H1 (cell line): ENCODE data around the gene KCNMA1. TPM values are rescaled to one million over a fixed set of nuclear protein-coding genes. Genes with fewer than 3 reads are reported as not detected.

Experiments
- CTCF ChIA-PET: fragments of 300-600 bp; sonication (Branson Sonifier 250); formaldehyde crosslinking; loops from one replicate; lab custom pipeline; 2021; ENCODE audit not compliant: partially characterized antibody; lab: Charles Lee
- POLR2A ChIA-PET: fragments of 300-600 bp; sonication (Branson Sonifier 250); formaldehyde crosslinking; loops from one replicate; lab custom pipeline; 2021; ENCODE audit warnings: inconsistent platforms; ENCODE audit not compliant: partially characterized antibody; lab: Charles Lee
- DNase-seq, 2 experiments: peaks; one replicate each; pipeline versions ENCODE4 v3.0.0 to v3.0.0-alpha.2; 2010 to 2022; ENCODE audit warnings: low spot score in 2 of 2, low read depth in 1 of 2, mixed read lengths in 1 of 2
- FAIRE-seq: peaks from 2 replicates; lab custom pipeline; 2011; peaks lifted over from hg19 to GRCh38; lab: Jason Lieb, UNC
- H2AFZ ChIP-seq: 2 replicates; pipeline ENCODE4 v1.8.1; 2012; ENCODE audit warnings: low read length, inconsistent platforms
- H2AK5ac ChIP-seq: 2 replicates; pipeline ENCODE4 v1.6.1; 2013; ENCODE audit warnings: low read depth, low read length
- H2BK120ac ChIP-seq: replicated peaks from 2 replicates; pipeline ENCODE3; 2013; ENCODE audit warnings: low read depth, low read length, inconsistent platforms
- H2BK12ac ChIP-seq: 2 replicates; pipeline ENCODE4 v1.6.1; 2013; ENCODE audit warnings: low read depth, low read length
- H2BK15ac ChIP-seq: 2 replicates; pipeline ENCODE4 v1.6.1; 2013; ENCODE audit warnings: low read length
- H2BK20ac ChIP-seq: 2 replicates; pipeline ENCODE4 v1.6.1; 2013; ENCODE audit warnings: low read length
- H2BK5ac ChIP-seq: 2 replicates; pipeline ENCODE4 v1.6.1; 2013; ENCODE audit warnings: low read depth, low read length
- H3K14ac ChIP-seq: 2 replicates; pipeline ENCODE4 v1.6.1; 2013; ENCODE audit warnings: inconsistent platforms; ENCODE audit not compliant: insufficient read length
- H3K18ac ChIP-seq: 2 replicates; pipeline ENCODE4 v1.6.1; 2013; ENCODE audit warnings: low read length; ENCODE audit errors: extremely low read depth
- H3K23ac ChIP-seq: 2 replicates; pipeline ENCODE4 v1.6.1; 2013; ENCODE audit warnings: inconsistent platforms; ENCODE audit not compliant: insufficient read length
- H3K23me2 ChIP-seq: 2 replicates; pipeline ENCODE4 v1.6.1; 2013; ENCODE audit warnings: low read depth, low read length
- H3K27ac ChIP-seq: 2 replicates; pipeline ENCODE4 v1.6.1; 2011; ENCODE audit warnings: low read depth, low read length, inconsistent platforms
- H3K27me3 ChIP-seq, 4 experiments: replicated peaks in 1 of 4; 1 replicate in 1 of 4; 2 replicates in 3 of 4; pipeline versions ENCODE4 v1.6.1 to v1.8.1; 2011 to 2013; ENCODE audit warnings: low read length in 3 of 4, mild to moderate bottlenecking in 3 of 4, inconsistent platforms in 2 of 4, mixed read lengths in 2 of 4, moderate library complexity in 1 of 4; ENCODE audit not compliant: control insufficient read depth in 3 of 4, insufficient read depth in 3 of 4; ENCODE audit errors: extremely low read depth in 1 of 4
- H3K36me3 ChIP-seq, 4 experiments: 2 replicates each; pipeline versions ENCODE4 v1.6.1 to v1.8.1; 2011 to 2013; ENCODE audit warnings: mild to moderate bottlenecking in 4 of 4, low read length in 3 of 4, moderate library complexity in 2 of 4, control low read depth in 1 of 4, inconsistent platforms in 1 of 4; ENCODE audit not compliant: insufficient read depth in 4 of 4, control insufficient read depth in 2 of 4
- H3K4ac ChIP-seq: replicated peaks from 2 replicates; pipeline ENCODE3; 2013; ENCODE audit warnings: low read length, low read depth, mixed read lengths, inconsistent platforms; ENCODE audit not compliant: insufficient read length
- H3K4me1 ChIP-seq, 4 experiments: replicated peaks in 1 of 4; 1 replicate in 1 of 4; 2 replicates in 3 of 4; pipeline versions ENCODE4 v1.6.1 to v1.8.1; 2011 to 2013; ENCODE audit warnings: low read length in 3 of 4, inconsistent platforms in 2 of 4, mixed read lengths in 1 of 4; ENCODE audit not compliant: insufficient read depth in 4 of 4, control insufficient read depth in 3 of 4
- H3K4me2 ChIP-seq, 2 experiments: 2 replicates each; pipeline versions ENCODE4 v1.6.1 to v1.8.1; 2011 to 2013; ENCODE audit warnings: low read depth in 2 of 2, low read length in 2 of 2, control low read depth in 1 of 2, inconsistent platforms in 1 of 2, mild to moderate bottlenecking in 1 of 2; ENCODE audit not compliant: insufficient read depth in 1 of 2
- H3K4me3 ChIP-seq, 4 experiments: fragments of 200-600, 300-600 bp in 1 of 4; sonication (generic), shearing (Covaris generic), sonication (Bioruptor Twin) in 1 of 4; 2 replicates each; pipeline versions ENCODE4 v1.5.1 to v1.8.1; 2011 to 2016; ENCODE audit warnings: low read length in 4 of 4, low read depth in 3 of 4, control low read depth in 2 of 4, inconsistent platforms in 2 of 4, mild to moderate bottlenecking in 2 of 4, mixed read lengths in 1 of 4, moderate library complexity in 1 of 4; ENCODE audit not compliant: insufficient read depth in 2 of 4; ENCODE audit errors: extremely low read depth in 1 of 4
- H3K56ac ChIP-seq: replicated peaks from 2 replicates; pipeline ENCODE3; 2013; ENCODE audit warnings: low read depth, mild to moderate bottlenecking, mixed read lengths, low read length, inconsistent platforms; ENCODE audit not compliant: insufficient read length
- H3K79me1 ChIP-seq: 2 replicates; pipeline ENCODE4 v1.6.1; 2013; ENCODE audit warnings: low read depth, low read length, control low read depth
- H3K79me2 ChIP-seq, 2 experiments: 2 replicates each; pipeline versions ENCODE4 v1.6.1 to v1.8.1; 2012 to 2013; ENCODE audit warnings: low read length in 2 of 2, mild to moderate bottlenecking in 2 of 2, inconsistent platforms in 1 of 2; ENCODE audit not compliant: insufficient read depth in 2 of 2, control insufficient read depth in 1 of 2
- H3K9ac ChIP-seq, 4 experiments: replicated peaks in 1 of 4; 1 replicate in 1 of 4; 2 replicates in 3 of 4; pipeline versions ENCODE4 v1.6.1 to v1.8.1; 2011 to 2013; ENCODE audit warnings: low read depth in 3 of 4, low read length in 3 of 4, control low read depth in 2 of 4, mild to moderate bottlenecking in 2 of 4, moderate library complexity in 2 of 4, inconsistent platforms in 1 of 4; ENCODE audit errors: extremely low read depth in 1 of 4
- H3K9me3 ChIP-seq, 2 experiments: 2 replicates each; pipeline versions ENCODE4 v1.6.1 to v1.8.1; 2012 to 2013; ENCODE audit warnings: mild to moderate bottlenecking in 2 of 2, moderate library complexity in 2 of 2, control low read depth in 1 of 2, inconsistent platforms in 1 of 2, low read depth in 1 of 2, low read length in 1 of 2, mixed read lengths in 1 of 2; ENCODE audit not compliant: insufficient read depth in 2 of 2
- H4K20me1 ChIP-seq, 2 experiments: replicated peaks in 1 of 2; 2 replicates each; pipeline versions ENCODE3 to v1.8.1; 2011 to 2013; ENCODE audit warnings: inconsistent platforms in 2 of 2, low read length in 2 of 2, mild to moderate bottlenecking in 1 of 2; ENCODE audit not compliant: insufficient read depth in 2 of 2, control insufficient read depth in 1 of 2
- H4K5ac ChIP-seq: 2 replicates; pipeline ENCODE4 v1.6.1; 2013; ENCODE audit warnings: low read length, low read depth, mixed read lengths, inconsistent platforms; ENCODE audit not compliant: insufficient read length
- H4K8ac ChIP-seq: 2 replicates; pipeline ENCODE4 v1.8.0; 2013; ENCODE audit warnings: mild to moderate bottlenecking, moderate library complexity, low read length, inconsistent platforms; ENCODE audit not compliant: insufficient read depth; ENCODE audit errors: extremely low read depth
- H4K91ac ChIP-seq: replicated peaks from 2 replicates; pipeline ENCODE3; 2013; ENCODE audit warnings: low read length, mixed read lengths, inconsistent platforms; ENCODE audit not compliant: insufficient read length
- ASH2L ChIP-seq: fragments of 200-600, 300-600 bp; sonication (generic); IDR thresholded peaks from one replicate; pipeline ENCODE4 v1.7.1; 2017; ENCODE audit warnings: low read length
- BACH1 ChIP-seq: IDR thresholded peaks from 2 replicates; pipeline ENCODE4 v1.6.1; 2012; ENCODE audit warnings: low read length, improper control_type of control experiment
- BCL11A ChIP-seq, 2 experiments: IDR thresholded peaks; one replicate each; pipeline ENCODE4 v1.6.1; 2011; ENCODE audit warnings: low read depth in 2 of 2, low read length in 2 of 2, mild to moderate bottlenecking in 2 of 2
- CBX5 ChIP-seq: fragments of 300-800, 300-1000 bp; sonication (generic); IDR thresholded peaks from 2 replicates; pipeline ENCODE4 v1.7.1; 2016; ENCODE audit warnings: antibody characterized with exemption, low read length, low read depth
- GTF2F1 ChIP-seq: IDR thresholded peaks from 2 replicates; pipeline ENCODE4 v1.6.1; 2012; ENCODE audit warnings: low read depth, low read length, improper control_type of control experiment, borderline replicate concordance
- HDAC2 ChIP-seq, 2 experiments: fragments of 300-600 bp in 1 of 2; sonication (generic) in 1 of 2; IDR thresholded peaks; 2 replicates each; pipeline ENCODE4 v1.6.1; 2011 to 2012; ENCODE audit warnings: low read depth in 2 of 2, low read length in 2 of 2, mild to moderate bottlenecking in 2 of 2, moderate library complexity in 2 of 2, borderline replicate concordance in 1 of 2, inconsistent platforms in 1 of 2
- HDAC6 ChIP-seq: IDR thresholded peaks from one replicate; pipeline ENCODE4 v1.7.1; 2012; ENCODE audit warnings: low read depth, mild to moderate bottlenecking, inconsistent platforms, low read length, moderate library complexity
- MAFK ChIP-seq: IDR thresholded peaks from 2 replicates; pipeline ENCODE4 v1.6.1; 2012; ENCODE audit warnings: low read depth, mild to moderate bottlenecking, improper control_type of control experiment, low read length
- MAX ChIP-seq: IDR thresholded peaks from 2 replicates; pipeline ENCODE4 v1.6.1; 2012; ENCODE audit warnings: inconsistent platforms
- SIX5 ChIP-seq: IDR thresholded peaks from 2 replicates; pipeline ENCODE4 v1.6.1; 2011; ENCODE audit warnings: mild to moderate bottlenecking, low read depth, low read length
- SRF ChIP-seq: IDR thresholded peaks from 2 replicates; pipeline ENCODE4 v1.6.1; 2011; ENCODE audit warnings: mild to moderate bottlenecking, low read depth, low read length, moderate library complexity
- TEAD4 ChIP-seq: IDR thresholded peaks from 2 replicates; pipeline ENCODE4 v1.6.1; 2012; ENCODE audit warnings: low read depth, low read length, inconsistent platforms, mixed read lengths
- USF2 ChIP-seq: IDR thresholded peaks from 2 replicates; pipeline ENCODE4 v1.6.1; 2011; ENCODE audit warnings: low read length, improper control_type of control experiment
- WGBS, 2 experiments: shearing (Covaris generic) in 1 of 2; methylation state at CpG; one replicate each; pipeline versions ENCODE4 v1.1.6 to v1.1.7; 2013 to 2015; ENCODE audit warnings: low lambda C conversion rate in 2 of 2, mixed read lengths in 2 of 2, inconsistent platforms in 1 of 2, low coverage in 1 of 2, missing lambda C conversion rate in 1 of 2; ENCODE audit not compliant: insufficient replicate concordance in 2 of 2, insufficient coverage in 1 of 2, insufficient read length in 1 of 2; ENCODE audit errors: extremely low coverage in 1 of 2, missing lambda C conversion rate in 1 of 2; 5-methylcytosine and 5-hydroxymethylcytosine counted together
- polyA plus RNA-seq, 7 experiments: library from polyadenylated mRNA; depleted of rRNA in 3 of 7; stranded (reverse) in 5 of 7; unstranded in 2 of 7; fragments of >200 nt in 5 of 7; fragments of 200-250 nt in 2 of 7; gene quantifications; 1 replicate in 5 of 7; 2 replicates in 1 of 7; 4 replicates in 1 of 7; pipeline versions ENCODE4 v1.2.1 to v1.2.3, GENCODE V29; 2011 to 2013; ENCODE audit warnings: missing spikeins in 2 of 7, mixed read lengths in 2 of 7
- total RNA-seq: library from RNA; stranded (reverse); fragmentation: NEBNext Ultra II Directional; extraction: Animal tissue kit (Norgen Biotek cat#: 25700); gene quantifications from 2 replicates; pipeline ENCODE4 v1.2.1, GENCODE V29; 2021

KCNMA1 gene
- total and polyA plus RNA-seq, 2 of the 8 experiments (the other 6 are each of a cell fraction or from before 2014, with no cell fraction given): 10.2 to 11.1 TPM

GRCh38 chr10:77681839-77682238 is 44.2 kb upstream of the KCNMA1 start:
- Histone ChIP-seq H2BK120ac (no peak overlapping the region), H3K18ac (no peak overlapping the region), H4K20me1 (no peaks in the 10 kb centered on the region), H2BK12ac (no peak overlapping the region), H3K36me3 (no peaks in the 10 kb centered on the region), H3K4me3 (no peak overlapping the region), H3K14ac (no peak overlapping the region), H3K9ac (no peak overlapping the region), H3K9me3 (no peaks in the 10 kb centered on the region), H2AK5ac (no peak overlapping the region), H2BK5ac (no peak overlapping the region), H4K5ac (no peak overlapping the region), H2BK20ac (no peak overlapping the region), H3K23ac (no peak overlapping the region), H3K79me2 (no peaks in the 10 kb centered on the region), H3K56ac (no peak overlapping the region), H3K4me2 (peak overlapping the region in 1 of 2 experiments; percentile 38; a peak in 1 of 4 replicates), H4K8ac (no peak overlapping the region), H3K27ac (no peak overlapping the region), H3K27me3 (no peaks in the 10 kb centered on the region), H2AFZ (no peak overlapping the region), H4K91ac (no peak overlapping the region), H2BK15ac (no peak overlapping the region), H3K23me2 (no peaks in the 10 kb centered on the region), H3K4ac (no peak overlapping the region), H3K4me1 (peaks cover 0 to 21% (median 9%) of the 10 kb centered on the region in 4 experiments), H3K79me1 (no peaks in the 10 kb centered on the region)
- no peak for FAIRE-seq
- DNase-seq: no peak
- CTCF ChIA-PET: interaction anchor here (0.6 to 2.2 kb wide), 7 partner anchors 21 to 508 kb away, joined by 3 to 14 read pairs (median 3); no protein-coding TSS in a partner anchor
- TF ChIP-seq BCL11A (IDR thresholded peaks at IDR 0.05; ENCODE audit: low read depth in 2 of 2, low read length in 2 of 2) (no peak), SIX5 (no peak), HDAC2 (IDR thresholded peaks at IDR 0.05; ENCODE audit: borderline replicate concordance in 1 of 2, low read depth in 2 of 2, low read length in 2 of 2) (no peak), MAFK (no peak), BACH1 (no peak), USF2 (no peak), ASH2L (no peak), GTF2F1 (no peak), SRF (no peak), CBX5 (no peak), MAX (no peak), HDAC6 (no peak), TEAD4 (no peak)
- WGBS, 2 experiments: 78% methylated on average over 6 of the region's 6 CpGs; no CpG with 5 or more reads in 1 of the 2 experiments
- POLR2A ChIA-PET: interaction anchor here (1.3 to 1.5 kb wide), 2 partner anchors 9 to 10 kb away, joined by 3 to 4 read pairs; no protein-coding TSS in a partner anchor
